GM20431 (cell line): ENCODE data around the gene CPE.
"Not testable (repeated sequence)": the region's sequence is repeated elsewhere in the genome, so short reads cannot be mapped to it uniquely, and the experiment has no call there.

Experiments
- in situ Hi-C: fragments of 300-500 bp; cut with MseI, MboI; formaldehyde crosslinking; loops from one replicate; pipeline ENCODE4 v1.15.0; 2020; ENCODE audit warnings: low sequenced_read_pairs; ENCODE audit not compliant: unreplicated experiment

Gene CPE

DNA sequence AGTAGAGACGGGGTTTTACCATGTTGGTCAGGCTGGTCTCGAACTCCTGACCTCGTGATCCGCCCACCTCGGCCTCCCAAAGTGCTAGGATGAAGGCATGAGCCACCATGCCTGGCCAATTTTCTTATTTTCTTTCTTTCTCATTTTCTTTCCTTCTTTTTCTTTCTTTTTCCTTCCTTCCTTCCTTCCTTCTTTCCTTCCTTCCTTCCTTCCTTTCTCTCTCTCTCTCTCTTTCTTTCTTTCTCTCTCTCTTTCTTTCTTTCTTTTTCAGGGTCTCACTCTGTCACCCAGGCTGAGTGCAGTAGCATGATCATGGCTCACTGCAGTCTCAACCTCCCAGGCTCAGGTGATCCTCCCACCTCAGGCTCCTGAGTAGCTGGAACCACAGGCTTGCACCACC is 74.3 kb downstream of the CPE start:
- in situ Hi-C loops = not testable (repeated sequence)

GRCh38 chr4:165454426-165454825 is 75.6 kb downstream of the CPE start:
- in situ Hi-C loops = no loop called here

- in situ Hi-C loops = no loop called here
Measured at GRCh38 chr4:165457793-165458192, 79.0 kb downstream of the CPE start.

DNA sequence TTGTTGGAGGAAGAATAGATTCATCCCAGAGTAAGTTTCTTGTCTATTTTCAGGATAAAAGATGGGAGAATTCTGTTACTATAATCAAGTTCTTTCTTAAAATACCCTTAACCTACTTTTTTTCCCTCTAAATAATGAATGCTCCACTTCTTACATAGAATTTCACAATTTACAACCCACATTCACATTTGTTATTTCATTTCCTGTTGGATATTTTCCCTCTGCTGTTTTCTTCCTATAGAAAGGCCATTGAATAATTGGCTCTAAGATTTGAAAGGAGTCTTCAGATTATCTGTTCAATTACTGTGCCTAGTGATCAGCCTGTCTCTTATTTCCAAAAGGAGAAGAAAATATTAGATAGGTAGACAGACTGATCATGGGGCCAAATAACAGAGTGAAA is 79.7 kb downstream of the CPE start:
- in situ Hi-C loops = no loop called here

- in situ Hi-C loops = loop anchor here (10.0 kb wide), 1 partner anchor 326 kb away; no protein-coding TSS in a partner anchor
Measured at GRCh38 chr4:165461159-165461821, 82.5 kb downstream of the CPE start.

- in situ Hi-C loops = loop anchor here (10.0 kb wide), 1 partner anchor 327 kb away; no protein-coding TSS in a partner anchor
Measured at GRCh38 chr4:165462009-165462408, 83.2 kb downstream of the CPE start.

DNA sequence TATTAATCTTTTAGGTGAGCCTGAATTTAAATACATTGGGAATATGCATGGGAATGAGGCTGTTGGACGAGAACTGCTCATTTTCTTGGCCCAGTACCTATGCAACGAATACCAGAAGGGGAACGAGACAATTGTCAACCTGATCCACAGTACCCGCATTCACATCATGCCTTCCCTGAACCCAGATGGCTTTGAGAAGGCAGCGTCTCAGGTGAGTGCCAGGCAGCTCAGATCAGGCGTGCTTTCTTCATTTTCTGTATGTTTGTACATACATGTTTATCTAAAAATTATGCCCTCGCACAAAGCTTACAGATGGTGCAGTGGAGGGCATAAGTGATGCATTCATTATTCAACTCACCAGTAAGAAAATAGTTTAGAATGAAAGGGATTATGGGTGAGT is 85.6 kb downstream of the CPE start:
- in situ Hi-C loops = loop anchor here (10.0 kb wide), 1 partner anchor 330 kb away; no protein-coding TSS in a partner anchor

DNA sequence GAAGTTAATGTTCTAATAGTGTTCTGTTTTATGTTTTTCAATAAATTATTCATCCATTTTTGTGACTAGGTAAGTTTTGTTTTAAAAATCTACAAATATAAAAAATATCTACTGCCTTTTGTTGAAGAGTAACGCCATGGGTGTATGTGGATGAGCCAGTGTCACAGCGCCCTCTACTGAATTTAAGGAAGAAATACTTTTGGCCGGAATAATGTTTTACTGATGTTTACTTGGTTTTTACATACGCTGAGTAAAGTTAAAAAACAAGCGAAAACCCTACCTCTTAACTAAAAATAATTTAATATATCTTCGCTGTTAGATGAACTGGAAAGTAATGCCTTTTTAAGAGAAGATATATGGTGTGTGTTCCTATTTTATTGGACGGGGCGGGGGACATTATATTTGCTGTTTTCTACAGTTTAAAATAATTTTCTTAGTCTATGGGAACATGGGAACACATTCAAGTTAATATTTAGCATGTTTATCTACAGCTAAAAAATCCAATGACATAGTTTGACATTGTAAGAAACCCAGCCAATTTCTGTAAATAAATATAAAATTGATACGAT is 86.1 kb downstream of the CPE start:
- in situ Hi-C loops = loop anchor here (10.0 kb wide), 1 partner anchor 330 kb away; no protein-coding TSS in a partner anchor

GRCh38 chr4:165470009-165470408 is 91.2 kb downstream of the CPE start:
- in situ Hi-C loops = no loop called here

GRCh38 chr4:165472943-165473676 is 94.3 kb downstream of the CPE start:
- in situ Hi-C loops = no loop called here

DNA sequence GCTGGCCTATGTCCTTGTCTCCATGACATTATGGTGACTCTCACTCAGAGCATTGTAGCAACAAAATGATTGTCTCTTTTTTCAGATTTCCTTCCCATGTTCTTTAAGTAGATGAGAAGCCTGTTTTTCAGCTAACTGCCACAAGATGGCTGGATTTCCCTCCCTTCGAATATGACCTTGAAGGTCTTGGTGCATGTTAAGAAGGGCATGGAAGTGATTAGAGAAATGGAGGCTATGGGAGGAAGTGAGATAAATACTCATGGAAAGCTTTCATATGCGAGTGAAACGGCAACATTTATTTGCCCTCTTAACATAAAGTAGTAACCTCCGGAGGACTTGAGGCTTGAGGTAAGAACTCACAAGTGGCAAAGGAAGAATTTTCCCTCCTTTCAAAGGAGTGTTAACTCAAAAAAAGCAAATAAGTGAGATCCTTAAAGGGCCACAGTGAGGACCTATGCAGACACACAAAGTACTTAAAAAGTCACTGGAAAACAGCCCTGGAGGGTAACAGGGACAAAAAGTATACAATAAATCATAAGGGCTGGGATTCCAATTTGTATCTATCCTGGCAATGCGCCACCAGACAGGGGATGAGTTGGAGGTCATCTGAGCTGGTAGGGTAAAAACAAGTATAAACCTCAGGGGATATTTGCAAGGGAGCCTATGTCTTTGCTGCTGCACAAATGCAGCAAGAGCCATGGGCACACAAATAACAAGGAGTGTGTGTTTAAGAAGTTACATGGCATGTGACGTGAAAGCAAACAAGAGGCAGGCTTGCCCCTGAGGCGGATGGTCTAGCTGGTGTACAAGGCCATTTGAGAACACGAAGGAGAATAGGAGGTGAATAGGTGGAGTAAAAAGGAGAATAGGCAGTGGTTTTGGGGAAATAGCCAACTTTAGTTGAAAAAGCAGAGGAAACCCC is 96.2 kb downstream of the CPE start:
- in situ Hi-C loops = no loop called here

- in situ Hi-C loops = no loop called here
Measured at GRCh38 chr4:165475706-165476070, 96.9 kb downstream of the CPE start.

- in situ Hi-C loops = no loop called here
Measured at GRCh38 chr4:165476214-165477098, 97.6 kb downstream of the CPE start.

DNA sequence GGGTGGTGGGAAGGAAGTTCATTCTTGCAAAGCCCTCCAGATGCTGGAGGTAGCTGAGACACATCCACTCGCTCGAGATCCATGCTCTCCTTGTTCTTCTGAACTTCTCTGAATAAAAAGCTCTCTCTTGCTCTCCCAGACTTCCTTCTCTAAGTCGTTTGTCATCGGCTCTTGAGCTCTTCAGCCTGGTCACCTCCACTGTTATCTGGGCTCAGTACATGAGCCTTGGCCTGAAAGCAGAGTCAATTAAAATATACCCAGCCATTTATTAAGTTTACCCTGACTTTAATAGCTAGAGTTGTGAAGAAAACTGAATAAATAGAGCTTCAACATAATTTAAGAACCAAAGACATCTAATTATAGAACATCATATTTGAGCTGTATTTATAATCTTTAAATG is 99.0 kb downstream of the CPE start:
- in situ Hi-C loops = no loop called here

- in situ Hi-C loops = no loop called here
Measured at GRCh38 chr4:165478260-165478659, 99.5 kb downstream of the CPE start.

- in situ Hi-C loops = no loop called here
Measured at GRCh38 chr4:165481053-165481835, 102.4 kb downstream of the CPE start.

GRCh38 chr4:165489786-165490185 is 111.0 kb downstream of the CPE start:
- in situ Hi-C loops = no loop called here

GRCh38 chr4:165492583-165492982 is 113.8 kb downstream of the CPE start:
- in situ Hi-C loops = not testable (repeated sequence)

GRCh38 chr4:165493359-165493758 is 114.6 kb downstream of the CPE start:
- in situ Hi-C loops = no loop called here
